Keratinocyte (primary cell): ENCODE data around the gene SEL1L3. TPM values are rescaled to one million over a fixed set of nuclear protein-coding genes. Genes with fewer than 3 reads are reported as not detected.

Source experiments
- DNase-seq: peaks from one replicate; pipeline ENCODE4 v3.0.0-alpha.2; 2011; ENCODE audit warnings: low read depth, missing footprints, low spot score
- FAIRE-seq: peaks from 2 replicates; lab custom pipeline; 2011; peaks lifted over from hg19 to GRCh38; lab: Jason Lieb, UNC
- H2AFZ ChIP-seq: 2 replicates; pipeline ENCODE4 v1.6.0; 2012; ENCODE audit warnings: low read length, control low read depth, inconsistent platforms; ENCODE audit not compliant: control insufficient read depth
- H3K27ac ChIP-seq: 2 replicates; pipeline ENCODE4 v1.5.1; 2011; ENCODE audit warnings: low read length; ENCODE audit not compliant: control insufficient read depth, insufficient read depth
- H3K27me3 ChIP-seq: 3 replicates; pipeline ENCODE4 v1.6.0; 2011; ENCODE audit warnings: low read length; ENCODE audit not compliant: control insufficient read depth, insufficient read depth; ENCODE audit errors: extremely low read depth
- H3K36me3 ChIP-seq, 2 experiments: 2 replicates in 1 of 2; 3 replicates in 1 of 2; pipeline ENCODE4 v1.5.1; 2011; ENCODE audit warnings: low read length in 2 of 2, mild to moderate bottlenecking in 1 of 2; ENCODE audit not compliant: control insufficient read depth in 2 of 2, insufficient read depth in 2 of 2; ENCODE audit errors: extremely low read depth in 1 of 2
- H3K4me1 ChIP-seq: 3 replicates; pipeline ENCODE4 v1.5.1; 2011; ENCODE audit warnings: low read length; ENCODE audit not compliant: control insufficient read depth, insufficient read depth; ENCODE audit errors: extremely low read depth
- H3K4me2 ChIP-seq: 3 replicates; pipeline ENCODE4 v1.6.0; 2011; ENCODE audit warnings: low read depth, low read length; ENCODE audit not compliant: control insufficient read depth, insufficient read depth; ENCODE audit errors: extremely low read depth
- H3K4me3 ChIP-seq, 3 experiments: fragments of 200-600 bp in 1 of 3; sonication (generic) in 1 of 3; 2 replicates in 2 of 3; 3 replicates in 1 of 3; pipeline ENCODE4 v1.5.1; 2011 to 2016; ENCODE audit warnings: low read length in 3 of 3, mild to moderate bottlenecking in 3 of 3, control low read depth in 2 of 3, inconsistent platforms in 1 of 3, low read depth in 1 of 3, mixed read lengths in 1 of 3, mixed run types in 1 of 3, moderate library complexity in 1 of 3; ENCODE audit not compliant: control insufficient read depth in 2 of 3, insufficient read depth in 2 of 3; ENCODE audit errors: extremely low read depth in 1 of 3
- H3K79me2 ChIP-seq: 2 replicates; pipeline ENCODE4 v1.6.0; 2012; ENCODE audit warnings: low read length; ENCODE audit not compliant: control insufficient read depth, insufficient read depth
- H3K9ac ChIP-seq: 3 replicates; pipeline ENCODE4 v1.6.0; 2011; ENCODE audit warnings: low read length; ENCODE audit not compliant: control insufficient read depth, insufficient read depth; ENCODE audit errors: extremely low read depth
- H3K9me1 ChIP-seq: 3 replicates; pipeline ENCODE4 v1.6.0; 2011; ENCODE audit warnings: low read length; ENCODE audit not compliant: control insufficient read depth, insufficient read depth; ENCODE audit errors: extremely low read depth
- H3K9me3 ChIP-seq: 2 replicates; pipeline ENCODE4 v1.5.1; 2012; ENCODE audit warnings: low read depth, low read length; ENCODE audit not compliant: control insufficient read depth
- H4K20me1 ChIP-seq: 3 replicates; pipeline ENCODE4 v1.6.0; 2011; ENCODE audit warnings: low read length; ENCODE audit not compliant: control insufficient read depth, insufficient read depth; ENCODE audit errors: extremely low read depth
- EZH2 ChIP-seq: IDR thresholded peaks from one replicate; pipeline ENCODE4 v1.6.1; 2012; ENCODE audit warnings: inconsistent platforms, mild to moderate bottlenecking, low read length, moderate library complexity
- dilution Hi-C: fragments of 300-500 bp; cut with MboI; formaldehyde crosslinking; loops from one replicate; pipeline ENCODE4 v1.7.0; 2020; ENCODE audit warnings: low sequenced_read_pairs; ENCODE audit not compliant: extremely low pct_ligation_motif_present
- polyA plus RNA-seq, 5 experiments: library from polyadenylated mRNA; depleted of rRNA in 3 of 5; stranded (reverse) in 3 of 5; stranded (forward) in 1 of 5; unstranded in 1 of 5; fragments of >200 nt; gene quantifications; 1 replicate in 1 of 5; 2 replicates in 3 of 5; 3 replicates in 1 of 5; pipeline versions ENCODE4 v1.2.1 to v1.2.3, GENCODE V29; 2011 to 2012; ENCODE audit warnings: missing spikeins in 2 of 5, low read depth in 1 of 5, low replicate concordance in 1 of 5
- TF ChIP-seq, protein P1 (sequence below), 3 experiments: IDR thresholded peaks in 1 of 3; conservative IDR thresholded peaks in 1 of 3; optimal IDR thresholded peaks in 1 of 3; 2 replicates in 2 of 3; 3 replicates in 1 of 3; pipeline versions ENCODE3 to v1.5.1; 2011; ENCODE audit warnings: low read length in 3 of 3, mild to moderate bottlenecking in 3 of 3, moderate library complexity in 2 of 3, control low read depth in 1 of 3, inconsistent platforms in 1 of 3; ENCODE audit not compliant: insufficient read depth in 2 of 3; ENCODE audit errors: extremely low read depth in 1 of 3

Gene SEL1L3
- polyA plus RNA-seq, 1 donor (not counting 4 experiments of a cell fraction or from before 2014, with no cell fraction given): 67.9 TPM

DNA sequence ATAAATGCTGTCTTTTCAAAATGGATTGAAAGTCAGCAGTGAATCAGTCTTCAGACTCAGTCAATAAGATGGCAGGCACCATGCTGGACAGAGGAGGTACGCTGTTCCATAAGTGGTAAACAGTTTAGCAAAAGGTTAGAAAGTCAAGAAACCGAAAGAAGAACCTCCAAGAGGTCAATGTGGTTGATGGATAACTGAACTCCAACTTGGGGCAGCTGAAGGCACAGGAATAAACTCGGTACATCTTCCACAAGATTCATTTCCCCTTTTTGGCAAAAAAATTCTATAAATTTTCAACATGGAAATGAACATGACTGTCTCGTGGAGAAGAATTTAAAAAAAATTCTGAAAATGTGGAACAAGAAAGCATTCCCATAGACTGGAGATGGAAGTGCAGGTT lies 18.4 kb upstream of the SEL1L3 start:
- Histone ChIP-seq H4K20me1 (no peaks in the 10 kb centered on the region), H3K4me2 (no peak overlapping the region), H3K27me3 (peaks cover 1% of the 10 kb centered on the region), H3K9me1 (no peaks in the 10 kb centered on the region), H3K4me1 (peaks cover 20% of the 10 kb centered on the region), H3K27ac (no peak overlapping the region), H3K79me2 (no peaks in the 10 kb centered on the region), H3K9me3 (no peaks in the 10 kb centered on the region), H3K9ac (no peak overlapping the region), H2AFZ (no peak overlapping the region), H3K4me3 (no peak overlapping the region), H3K36me3 (no peaks in the 10 kb centered on the region)
- dilution Hi-C loops: no loop called here
- TF ChIP-seq, protein P1, sequence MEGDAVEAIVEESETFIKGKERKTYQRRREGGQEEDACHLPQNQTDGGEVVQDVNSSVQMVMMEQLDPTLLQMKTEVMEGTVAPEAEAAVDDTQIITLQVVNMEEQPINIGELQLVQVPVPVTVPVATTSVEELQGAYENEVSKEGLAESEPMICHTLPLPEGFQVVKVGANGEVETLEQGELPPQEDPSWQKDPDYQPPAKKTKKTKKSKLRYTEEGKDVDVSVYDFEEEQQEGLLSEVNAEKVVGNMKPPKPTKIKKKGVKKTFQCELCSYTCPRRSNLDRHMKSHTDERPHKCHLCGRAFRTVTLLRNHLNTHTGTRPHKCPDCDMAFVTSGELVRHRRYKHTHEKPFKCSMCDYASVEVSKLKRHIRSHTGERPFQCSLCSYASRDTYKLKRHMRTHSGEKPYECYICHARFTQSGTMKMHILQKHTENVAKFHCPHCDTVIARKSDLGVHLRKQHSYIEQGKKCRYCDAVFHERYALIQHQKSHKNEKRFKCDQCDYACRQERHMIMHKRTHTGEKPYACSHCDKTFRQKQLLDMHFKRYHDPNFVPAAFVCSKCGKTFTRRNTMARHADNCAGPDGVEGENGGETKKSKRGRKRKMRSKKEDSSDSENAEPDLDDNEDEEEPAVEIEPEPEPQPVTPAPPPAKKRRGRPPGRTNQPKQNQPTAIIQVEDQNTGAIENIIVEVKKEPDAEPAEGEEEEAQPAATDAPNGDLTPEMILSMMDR (optimal IDR thresholded peaks at IDR 0.05 in 1 of 3, IDR thresholded peaks at IDR 0.05 in 1 of 3, conservative IDR thresholded peaks at IDR 0.05 in 1 of 3; ENCODE audit: extremely low read depth in 1 of 3, insufficient read depth in 2 of 3, low read length in 3 of 3): no peak
- TF ChIP-seq EZH2: no peak
- FAIRE-seq: no peak
- no peak for DNase-seq

DNA sequence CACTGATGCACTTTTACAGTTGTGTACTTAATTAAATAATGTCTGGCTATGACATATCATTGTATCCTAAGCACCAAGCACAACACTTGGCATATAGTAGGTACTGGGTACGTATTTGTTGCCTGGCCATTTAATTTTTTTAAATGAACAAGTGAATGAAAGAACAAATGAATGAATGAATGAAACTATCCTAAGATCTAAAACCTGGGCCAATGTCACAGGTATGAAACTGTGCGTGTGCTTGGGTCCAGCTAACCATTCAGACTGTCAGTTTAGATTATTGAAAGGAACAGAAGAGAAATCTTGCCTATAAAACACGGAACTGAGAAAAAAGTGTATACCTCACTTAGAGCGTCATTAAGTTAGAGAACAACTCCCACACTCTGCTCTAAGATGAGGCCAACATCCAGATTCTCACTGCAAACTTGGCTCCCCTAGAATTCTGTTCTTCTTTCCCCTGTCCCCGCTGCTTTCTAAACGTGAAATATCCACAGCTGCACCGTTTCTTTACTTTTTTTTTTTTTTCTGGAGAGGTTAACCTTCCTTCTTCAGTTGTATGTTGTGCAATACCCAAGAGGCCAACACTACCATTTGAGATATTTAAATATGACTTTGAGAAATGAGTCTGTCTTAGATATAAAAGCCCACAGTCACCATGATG lies 17.3 kb upstream of the SEL1L3 start:
- Histone ChIP-seq H3K36me3 (no peaks in the 10 kb centered on the region), H3K9me1 (no peaks in the 10 kb centered on the region), H3K9ac (no peak overlapping the region), H3K27ac (no peak overlapping the region), H3K27me3 (no peaks in the 10 kb centered on the region), H4K20me1 (no peaks in the 10 kb centered on the region), H3K79me2 (no peaks in the 10 kb centered on the region), H3K4me1 (peaks cover 20% of the 10 kb centered on the region), H3K9me3 (no peaks in the 10 kb centered on the region), H2AFZ (no peak overlapping the region), H3K4me2 (no peak overlapping the region), H3K4me3 (no peak overlapping the region)
- dilution Hi-C loops: no loop called here
- no peak for TF ChIP-seq EZH2
- TF ChIP-seq, protein P1 (optimal IDR thresholded peaks at IDR 0.05 in 1 of 3, IDR thresholded peaks at IDR 0.05 in 1 of 3, conservative IDR thresholded peaks at IDR 0.05 in 1 of 3; ENCODE audit: extremely low read depth in 1 of 3, insufficient read depth in 2 of 3, low read length in 3 of 3): no peak
- no peak for FAIRE-seq
- no peak for DNase-seq
